H54 (cell line): Measurements from ENCODE around the gene DHRS13.
"Not testable (repeated sequence)": the region's sequence is repeated elsewhere in the genome, so short reads cannot be mapped to it uniquely, and the experiment has no call there.

Source experiments
- DNase-seq: peaks from one replicate; pipeline ENCODE4 v3.0.0; 2011; ENCODE audit warnings: low spot score, mixed read lengths; ENCODE audit not compliant: insufficient read length
- FAIRE-seq: peaks from 3 replicates; lab custom pipeline; 2011; peaks lifted over from hg19 to GRCh38; lab: Jason Lieb, UNC
- POLR2A ChIP-seq: IDR thresholded peaks from 2 replicates; pipeline ENCODE4 v1.6.1; 2011; ENCODE audit warnings: low read depth, mild to moderate bottlenecking, low read length

DHRS13 gene

DNA sequence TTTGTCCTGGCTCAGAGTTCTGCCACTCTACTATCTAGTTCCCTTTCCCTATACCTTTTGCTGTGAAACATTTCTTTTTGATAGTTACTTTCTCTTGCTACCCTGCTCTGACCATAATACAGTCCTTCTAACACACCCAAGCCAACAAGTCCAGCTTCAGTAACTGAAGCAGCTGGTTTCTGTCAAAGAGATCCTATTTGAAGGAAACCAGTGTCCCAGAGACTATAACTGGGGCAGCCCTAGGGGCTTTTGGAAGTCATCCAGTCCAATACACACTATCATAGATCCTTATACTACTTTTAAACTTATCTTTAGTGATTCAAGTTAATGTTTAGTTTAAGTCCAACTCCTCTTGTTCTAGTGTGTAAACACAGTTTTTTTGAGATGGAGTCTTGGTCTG, 17.3 kb upstream of the DHRS13 start:
- DNase-seq (no peak), FAIRE-seq (no peak)

DNA sequence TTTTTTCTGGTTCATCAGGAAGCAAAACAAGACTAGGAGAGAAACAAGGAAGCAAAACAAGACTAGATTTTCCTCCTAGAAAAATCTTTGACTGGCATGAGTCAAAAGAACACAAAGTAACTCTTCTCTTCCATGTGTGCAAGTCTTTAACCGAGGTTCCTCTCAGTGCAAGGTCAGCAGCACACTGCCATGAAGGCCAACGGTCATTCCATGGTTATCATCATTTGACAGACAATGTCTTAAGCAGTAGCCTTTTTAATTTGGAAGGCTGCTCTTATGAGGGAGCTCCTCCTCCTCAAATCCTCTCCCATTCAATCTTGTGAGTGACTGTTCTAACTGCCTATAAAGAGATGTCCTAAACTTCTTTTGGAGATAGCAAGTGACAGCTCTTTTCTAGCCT, 15.4 kb upstream of the DHRS13 start:
- FAIRE-seq (no peak), DNase-seq (no peak)
- no peak for TF ChIP-seq POLR2A

More for the DNA sequence above, 17.3 kb upstream of the DHRS13 start:
- TF ChIP-seq POLR2A: no peak

DNA sequence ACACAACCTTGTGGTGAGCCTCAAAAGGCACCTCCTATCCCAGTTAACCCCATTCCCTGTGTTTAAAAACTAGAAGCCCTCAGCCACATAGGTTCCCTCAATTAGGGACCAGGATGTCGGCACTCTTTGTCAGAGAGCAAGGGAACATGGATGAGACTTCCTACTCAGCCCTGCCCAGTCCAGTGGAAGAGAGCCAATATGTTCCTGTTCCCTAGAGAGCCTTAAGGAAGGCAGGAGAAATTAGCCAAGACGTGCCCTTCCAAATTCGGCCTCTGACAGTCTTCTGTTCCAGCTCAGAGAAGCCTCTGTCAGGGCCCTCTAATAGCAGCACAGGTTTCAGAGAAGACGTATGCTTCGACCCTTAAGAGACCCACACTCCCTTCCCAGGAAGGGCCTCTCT, 14.6 kb upstream of the DHRS13 start:
- no peak for DNase-seq
- FAIRE-seq: no peak
- no peak for TF ChIP-seq POLR2A

DNA sequence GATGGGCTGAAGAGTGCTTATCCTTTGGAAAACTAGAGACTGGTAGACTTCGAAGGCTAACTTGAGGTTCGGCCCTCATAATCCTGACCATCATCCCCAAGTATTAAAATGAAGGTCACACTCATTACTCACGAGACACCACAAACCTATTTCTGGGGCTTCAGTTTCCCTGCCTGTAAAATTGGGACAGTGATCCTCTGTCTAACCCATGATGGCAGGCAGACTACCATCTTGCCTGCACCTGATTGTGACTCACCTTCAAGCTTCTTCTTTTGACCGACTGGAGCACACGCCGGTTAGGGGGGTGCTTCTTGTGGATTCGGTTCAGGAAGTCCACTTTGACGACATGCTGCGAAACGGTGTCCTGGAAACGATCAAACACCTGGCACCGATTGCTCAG, 14.2 kb upstream of the DHRS13 start:
- no peak for FAIRE-seq
- TF ChIP-seq POLR2A: no peak
- no peak for DNase-seq

DNA sequence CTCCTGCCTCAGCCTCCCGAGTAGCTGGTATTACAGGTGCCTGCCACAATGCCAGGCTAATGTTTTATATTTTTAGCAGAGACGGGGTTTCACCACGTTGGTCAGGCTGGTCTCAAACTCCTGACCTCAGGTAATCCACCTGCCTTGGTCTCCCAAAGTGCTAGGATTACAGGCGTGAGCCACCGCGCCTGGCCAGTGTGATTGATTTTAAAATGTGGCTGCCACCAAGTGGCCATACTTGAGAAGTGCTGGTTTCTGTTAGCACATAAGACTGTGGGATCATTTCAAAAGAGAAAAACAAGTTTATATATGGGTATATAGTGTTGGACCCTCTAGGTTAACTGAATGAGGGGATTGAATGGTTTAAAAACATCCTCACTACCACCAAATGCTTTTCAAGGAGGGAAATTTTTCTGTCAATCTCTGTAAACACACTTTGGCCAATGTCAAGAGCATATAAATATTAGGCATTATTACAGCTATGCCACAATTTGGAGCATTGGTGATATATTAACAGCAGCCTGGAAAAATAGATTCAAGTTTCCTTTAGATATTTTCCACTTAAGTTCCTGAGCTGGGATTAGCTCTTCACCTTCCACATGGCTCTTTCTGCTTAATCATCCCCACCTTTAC, 13.5 kb upstream of the DHRS13 start:
- FAIRE-seq (no peak), DNase-seq (no peak)
- no peak for TF ChIP-seq POLR2A

DNA sequence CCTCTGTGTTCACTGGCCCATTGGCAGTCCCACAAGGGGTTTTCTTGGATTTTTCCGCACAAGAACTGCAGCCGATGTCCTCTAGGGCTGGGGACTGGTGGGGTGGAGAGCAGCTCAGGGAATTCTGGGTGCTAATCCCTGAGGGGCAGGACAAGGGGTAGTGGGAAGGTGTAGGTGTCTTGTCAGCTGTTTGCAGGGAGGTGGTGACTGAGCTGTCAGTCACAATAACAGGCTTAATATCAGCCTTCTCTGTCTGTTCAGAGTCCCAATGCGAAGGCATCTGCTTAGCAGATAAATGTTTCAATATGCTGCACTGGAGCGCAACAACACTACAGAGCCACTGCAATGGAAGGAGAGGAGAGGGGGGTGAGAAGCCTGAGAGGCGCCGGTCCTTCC, 10.1 kb upstream of the DHRS13 start:
- FAIRE-seq: no peak
- TF ChIP-seq POLR2A: no peak
- no peak for DNase-seq

DNA sequence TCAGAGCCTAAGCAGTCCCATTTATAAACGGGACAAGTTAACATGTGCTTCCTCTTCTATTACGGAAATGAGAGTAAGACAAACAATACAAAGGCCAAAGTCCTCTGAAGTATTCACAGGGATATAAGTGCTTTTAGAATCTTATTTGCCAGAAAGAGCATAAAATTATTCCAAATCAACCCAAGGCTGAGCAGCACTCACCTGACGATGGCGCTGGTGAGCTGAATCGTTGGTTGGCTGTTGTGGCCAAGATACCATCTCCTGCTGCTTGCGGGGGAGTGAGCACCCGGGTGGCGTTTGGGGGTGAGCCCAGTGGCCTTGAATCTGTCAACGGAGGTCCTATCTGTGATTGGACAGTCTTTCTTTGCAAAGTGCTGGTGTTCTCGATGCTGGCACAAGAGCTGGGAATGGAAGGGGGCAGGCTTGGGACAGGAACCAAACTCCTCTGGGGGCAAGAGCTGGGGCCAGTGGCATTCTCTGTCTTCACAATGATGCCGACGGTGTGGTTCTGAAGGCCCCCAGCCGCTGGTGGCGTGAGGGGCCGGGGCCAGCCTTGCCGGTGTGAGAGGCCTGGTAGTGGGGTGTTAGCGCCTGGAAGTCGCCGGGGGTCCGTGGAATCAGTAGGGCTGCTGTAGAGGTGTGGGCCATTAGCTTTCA, 9.5 kb upstream of the DHRS13 start:
- FAIRE-seq: no peak
- no peak for DNase-seq
- TF ChIP-seq POLR2A: no peak

DNA sequence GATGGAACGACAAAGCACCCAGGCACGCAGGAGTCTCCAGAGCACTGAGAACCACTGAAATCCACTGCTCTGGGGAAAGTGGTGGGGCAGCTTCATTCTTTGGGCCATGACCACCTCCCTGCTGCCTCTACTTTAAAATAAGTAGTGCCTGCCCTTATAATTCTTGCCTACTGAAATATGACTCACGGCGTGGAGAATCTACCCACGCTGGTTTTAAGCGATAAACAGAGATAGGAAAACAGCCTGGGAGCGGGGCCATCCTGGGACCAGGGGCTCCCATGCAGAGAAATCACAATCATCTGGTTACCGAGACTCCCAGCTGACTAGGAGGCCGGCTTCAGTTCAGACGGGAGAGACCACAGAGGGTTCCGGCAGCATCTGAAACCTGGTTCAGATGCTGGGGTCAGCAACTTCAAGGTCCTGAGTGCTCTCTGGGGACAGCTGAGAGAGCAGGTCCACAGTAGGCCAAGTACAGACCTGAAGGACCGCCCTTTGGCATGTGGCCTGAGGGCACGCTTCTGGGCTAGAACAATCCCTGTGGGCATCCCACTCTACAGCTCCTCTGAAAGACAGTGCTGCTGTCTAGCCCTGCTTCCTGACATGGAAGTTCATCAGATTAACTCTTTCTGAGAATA, 8.6 kb upstream of the DHRS13 start:
- FAIRE-seq (no peak), DNase-seq (no peak)
- TF ChIP-seq POLR2A: no peak

DNA sequence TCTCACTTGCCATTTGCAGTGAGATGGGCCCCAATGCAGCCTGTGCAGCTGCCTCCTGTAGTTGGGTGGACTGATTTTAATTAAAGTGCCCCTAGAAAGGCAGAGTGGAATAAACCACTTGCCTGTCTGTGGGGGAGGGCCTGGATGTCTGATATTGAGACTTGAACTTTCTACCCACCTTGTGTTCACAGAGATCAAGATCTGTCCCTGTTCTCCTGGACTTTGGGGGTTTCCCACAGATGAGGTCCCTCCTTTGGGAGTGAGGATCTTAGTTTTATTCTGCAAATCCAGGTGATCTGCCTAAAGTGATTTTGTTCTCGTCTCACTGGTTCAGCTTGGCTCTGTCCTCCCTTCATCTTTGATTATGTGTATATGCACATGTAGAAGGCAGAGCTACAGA, 7.7 kb upstream of the DHRS13 start:
- FAIRE-seq (no peak), DNase-seq (no peak)
- TF ChIP-seq POLR2A: no peak

DNA sequence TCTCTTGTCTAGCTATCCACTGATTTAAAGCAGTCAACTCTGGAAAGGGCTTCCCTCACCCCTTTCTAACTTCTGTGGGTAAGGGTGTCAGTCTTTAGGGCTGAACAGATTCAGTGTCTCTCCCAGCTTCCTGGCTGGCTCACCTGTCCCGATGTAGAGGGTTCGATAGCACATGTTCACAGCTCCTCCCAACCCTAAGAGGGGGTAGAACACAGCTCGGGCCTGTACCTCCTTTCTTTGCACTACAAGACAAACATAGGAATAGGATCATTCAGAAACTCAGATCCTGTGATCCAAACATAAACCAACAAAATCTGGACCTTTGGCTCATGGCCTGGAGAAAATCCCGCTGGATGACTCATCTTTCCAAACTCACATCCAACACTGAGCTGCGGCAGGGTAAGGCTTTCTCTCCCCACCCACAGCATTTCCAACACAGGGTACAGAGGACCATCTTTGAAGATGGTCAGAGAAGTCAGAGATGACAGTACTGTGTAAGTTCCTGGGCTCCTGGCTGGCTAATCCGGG, 5.8 kb upstream of the DHRS13 start:
- no peak for TF ChIP-seq POLR2A
- FAIRE-seq: no peak
- no peak for DNase-seq

DNA sequence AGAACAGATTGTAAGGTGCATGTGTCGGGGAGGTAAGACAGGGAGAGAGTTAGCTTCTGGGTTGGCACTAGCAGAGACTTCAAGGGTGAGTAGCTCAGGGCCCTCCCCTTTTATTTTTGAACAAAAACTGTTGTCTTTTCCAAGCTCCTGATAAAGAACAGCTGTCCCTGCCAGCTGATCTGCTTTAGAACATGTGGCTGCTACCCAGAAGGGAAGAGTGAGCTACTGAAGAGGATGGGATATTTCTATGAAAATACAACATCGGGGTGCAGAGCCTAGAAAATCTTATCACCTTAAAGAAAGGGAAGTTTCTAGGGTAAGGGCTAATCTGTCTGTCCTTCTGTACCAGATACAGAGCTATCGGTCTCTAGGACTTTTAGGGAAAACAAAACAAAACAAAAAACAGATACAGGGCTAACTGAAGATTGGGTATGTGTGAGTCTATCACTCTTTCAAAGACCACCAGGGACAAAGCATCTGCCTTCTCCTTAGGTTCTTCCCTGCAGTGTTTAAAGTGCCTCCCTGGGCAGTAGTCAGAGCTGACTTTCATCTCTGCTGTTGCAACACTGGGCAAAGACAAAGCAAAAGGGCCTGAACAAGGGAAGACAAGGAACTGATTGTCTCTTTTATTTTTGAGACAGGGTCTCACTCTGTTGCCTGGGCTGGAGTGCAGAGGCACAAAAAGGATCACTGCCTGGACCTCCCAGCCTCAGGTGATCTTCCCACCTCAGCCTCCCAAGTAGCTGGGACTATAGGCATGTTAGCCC, 5.0 kb upstream of the DHRS13 start:
- no peak for DNase-seq
- FAIRE-seq: no peak
- no peak for TF ChIP-seq POLR2A

DNA sequence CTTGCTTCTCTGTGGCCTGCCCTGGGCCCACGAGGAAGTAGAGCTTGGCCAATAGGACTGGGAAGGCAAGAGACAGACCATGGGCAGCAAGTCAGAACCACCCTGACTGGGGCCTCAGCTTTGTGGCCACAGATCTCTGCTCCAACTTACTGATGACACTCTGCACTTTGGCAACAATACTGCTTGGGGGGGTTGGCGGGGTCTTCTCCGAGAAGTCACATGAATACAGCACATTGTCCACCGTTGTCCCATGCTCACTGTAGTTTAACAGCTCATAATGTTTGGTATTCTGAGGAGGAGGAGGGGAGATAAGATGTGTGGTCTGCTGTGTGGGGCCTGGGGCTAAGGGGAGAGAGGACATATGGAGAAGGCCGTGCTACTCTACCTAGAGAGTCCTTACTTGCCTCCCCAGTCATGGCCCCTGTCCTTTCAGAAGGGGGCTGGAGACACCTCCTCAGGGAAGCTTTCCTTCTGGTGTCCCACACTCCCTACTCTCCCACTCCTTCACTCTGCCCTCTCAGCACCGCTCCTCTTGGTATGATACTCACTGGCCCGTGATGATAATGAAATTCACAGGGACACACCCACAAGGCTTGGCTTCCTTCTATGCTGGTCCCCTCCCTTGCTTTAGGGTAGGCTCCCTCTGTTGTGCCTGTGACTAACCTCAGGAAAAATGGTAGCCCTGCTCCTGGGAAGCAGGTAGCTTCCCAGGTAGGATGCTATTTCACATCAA, 4.0 kb upstream of the DHRS13 start:
- FAIRE-seq (no peak), DNase-seq (no peak)
- TF ChIP-seq POLR2A: no peak

DNA sequence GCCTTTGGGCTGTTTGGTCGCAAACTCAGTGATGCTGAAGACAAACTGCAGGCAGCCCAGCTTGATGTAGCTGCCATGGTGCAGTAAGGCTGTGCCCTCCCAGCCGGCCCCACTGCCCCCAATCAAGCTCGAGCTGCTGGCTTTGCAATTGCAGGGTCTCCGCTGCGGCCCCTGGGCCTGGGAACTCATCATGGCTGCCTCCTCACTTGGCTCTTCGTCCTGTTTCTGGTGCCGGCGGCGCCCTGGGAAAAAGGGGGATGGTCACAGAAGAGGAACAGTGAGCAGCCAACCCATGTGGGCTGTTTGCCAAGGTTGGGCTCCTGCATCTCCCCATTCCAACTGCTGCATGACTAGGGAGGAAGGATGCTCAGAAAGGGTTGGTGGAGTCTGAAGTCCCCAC, 3.4 kb upstream of the DHRS13 start:
- FAIRE-seq (no peak), DNase-seq (no peak)
- TF ChIP-seq POLR2A: no peak

DNA sequence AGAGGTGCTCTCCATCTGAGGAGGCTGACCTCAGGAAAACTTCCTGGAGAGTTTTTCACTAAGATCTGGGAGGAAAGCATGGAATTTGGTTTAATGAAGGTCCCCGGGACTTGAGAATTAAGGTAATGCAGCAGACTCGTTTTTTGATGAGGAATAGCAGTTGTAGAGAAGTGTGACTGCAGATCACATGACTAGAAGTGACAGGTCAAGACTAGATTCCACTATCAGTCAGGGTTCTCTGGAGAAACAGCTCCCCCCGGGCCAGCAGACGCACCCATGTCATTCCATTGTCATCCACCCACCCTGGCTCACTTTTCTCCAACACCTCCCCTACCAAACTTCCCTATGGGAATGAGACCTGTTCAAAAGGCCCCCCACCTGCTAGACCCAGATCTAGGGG, 1.9 kb upstream of the DHRS13 start:
- no peak for TF ChIP-seq POLR2A
- no peak for DNase-seq
- no peak for FAIRE-seq

DNA sequence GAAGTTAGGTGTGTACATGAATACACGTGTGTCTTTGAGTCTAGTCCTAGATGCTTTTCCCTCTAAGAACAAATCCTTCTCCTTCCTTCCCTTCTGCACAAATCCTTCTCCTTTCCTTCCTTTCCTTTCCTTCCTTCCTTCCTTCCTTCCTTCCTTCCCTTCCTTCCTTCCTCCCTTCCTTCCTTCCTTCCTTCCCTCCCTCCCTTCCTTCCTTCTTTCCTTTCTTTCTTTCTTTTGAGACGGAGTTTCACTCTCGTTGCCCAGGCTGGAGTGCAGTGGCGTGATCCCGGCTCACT, 615 bp upstream of the DHRS13 start:
- not testable (repeated sequence) for FAIRE-seq, DNase-seq
